NT2/D1 (cell line): ENCODE results near the gene PCSK2.

Experiments used
- YY1 ChIP-seq: IDR thresholded peaks from 2 replicates; pipeline ENCODE4 v1.6.1; 2011; ENCODE audit not compliant: insufficient read length, insufficient read depth
- ZNF274 ChIP-seq: IDR thresholded peaks from 2 replicates; pipeline ENCODE4 v1.6.1; 2011; ENCODE audit warnings: mild to moderate bottlenecking, low read depth, low read length

DNA sequence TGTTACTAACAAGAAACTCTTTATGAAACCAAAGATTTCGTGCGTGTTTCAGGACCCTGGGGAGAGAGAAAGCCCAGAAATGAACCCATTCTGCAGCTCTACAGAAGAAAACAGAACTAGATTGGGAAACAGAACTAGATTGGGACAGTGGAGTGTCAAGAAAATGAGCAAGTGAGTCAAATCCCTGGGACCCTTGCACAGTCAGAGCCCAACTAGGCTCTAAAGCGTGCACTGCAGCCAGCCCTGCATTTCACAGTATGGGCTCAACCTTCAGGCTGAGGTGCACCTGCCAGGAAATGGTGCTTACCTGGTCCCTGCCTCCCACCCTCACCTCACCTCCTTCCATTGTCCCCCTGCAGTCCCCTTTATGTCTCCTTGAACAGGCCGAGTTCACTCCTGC lies 264.6 kb downstream of the PCSK2 start:
- TF ChIP-seq ZNF274 (no peak), YY1 (no peak)
